Middle frontal gyrus (tissue), 1 donor: ENCODE results near the gene FIG4.
A peak's percentile ranks its signal among the peaks of the same experiment; 100 is the strongest.
"Not testable (repeated sequence)": the region's sequence is repeated elsewhere in the genome, so short reads cannot be mapped to it uniquely, and the experiment has no call there.

Experiments
- DNase-seq: peaks from one replicate; pipeline ENCODE4 v3.0.0-alpha.2; 2015; ENCODE audit warnings: low spot score; ENCODE audit errors: extremely low spot score

FIG4 gene

GRCh38 chr6:109852713-109853112 lies 161.6 kb downstream of the FIG4 start:
- DNase-seq = no peak

GRCh38 chr6:109853426-109853825 lies 162.3 kb downstream of the FIG4 start:
- no peak for DNase-seq

GRCh38 chr6:109853951-109854350 lies 162.9 kb downstream of the FIG4 start:
- DNase-seq = no peak

- no peak for DNase-seq
These were observed 163.6 kb downstream of the FIG4 start for GRCh38 chr6:109854541-109855308.

GRCh38 chr6:109855476-109856040 lies 164.5 kb downstream of the FIG4 start:
- DNase-seq = not testable (repeated sequence)

- DNase-seq = no peak
These were observed 170.8 kb downstream of the FIG4 start for GRCh38 chr6:109861946-109862345.

- no peak for DNase-seq
These were observed 173.0 kb downstream of the FIG4 start for GRCh38 chr6:109864050-109864449.

- no peak for DNase-seq
These were observed 174.9 kb downstream of the FIG4 start for GRCh38 chr6:109865968-109866367.

GRCh38 chr6:109867009-109867969 lies 176.2 kb downstream of the FIG4 start:
- peak; percentile 63 for DNase-seq

GRCh38 chr6:109867970-109868358 lies 176.9 kb downstream of the FIG4 start:
- DNase-seq = no peak

GRCh38 chr6:109869398-109870088 lies 178.4 kb downstream of the FIG4 start:
- DNase-seq = peak; percentile 49

GRCh38 chr6:109870089-109870410 lies 179.0 kb downstream of the FIG4 start:
- no peak for DNase-seq

- no peak for DNase-seq
These were observed 181.5 kb downstream of the FIG4 start for GRCh38 chr6:109872549-109872948.

GRCh38 chr6:109872968-109873545 lies 182.0 kb downstream of the FIG4 start:
- DNase-seq = no peak

- no peak for DNase-seq
These were observed 183.0 kb downstream of the FIG4 start for GRCh38 chr6:109874086-109874485.

GRCh38 chr6:109874621-109875020 lies 183.5 kb downstream of the FIG4 start:
- no peak for DNase-seq
